Measurements from ENCODE around the gene APOM. TPM values are rescaled to one million over a fixed set of nuclear protein-coding genes. Genes with fewer than 3 reads are reported as not detected.
A peak's percentile ranks its signal among the peaks of the same experiment; 100 is the strongest.

APOM gene
- total RNA-seq, 1 experiment from 2014 or later: 2.6 TPM

GRCh38 chr6:31632279-31632946 lies 23.3 kb upstream of the APOM start:
- CTCF ChIA-PET: no interaction called here
- H3K36me3 Mint-ChIP-seq (ENCODE audit: insufficient read depth, unreplicated experiment): peaks cover 100% of the 10 kb centered on the region
- no peak for DNase-seq
- no peaks in the 10 kb centered on the region for H3K27me3 Mint-ChIP-seq (ENCODE audit: unreplicated experiment)
- H3K9me3 Mint-ChIP-seq (ENCODE audit: low read depth, unreplicated experiment): no peaks in the 10 kb centered on the region
- TF ChIP-seq, protein P1, sequence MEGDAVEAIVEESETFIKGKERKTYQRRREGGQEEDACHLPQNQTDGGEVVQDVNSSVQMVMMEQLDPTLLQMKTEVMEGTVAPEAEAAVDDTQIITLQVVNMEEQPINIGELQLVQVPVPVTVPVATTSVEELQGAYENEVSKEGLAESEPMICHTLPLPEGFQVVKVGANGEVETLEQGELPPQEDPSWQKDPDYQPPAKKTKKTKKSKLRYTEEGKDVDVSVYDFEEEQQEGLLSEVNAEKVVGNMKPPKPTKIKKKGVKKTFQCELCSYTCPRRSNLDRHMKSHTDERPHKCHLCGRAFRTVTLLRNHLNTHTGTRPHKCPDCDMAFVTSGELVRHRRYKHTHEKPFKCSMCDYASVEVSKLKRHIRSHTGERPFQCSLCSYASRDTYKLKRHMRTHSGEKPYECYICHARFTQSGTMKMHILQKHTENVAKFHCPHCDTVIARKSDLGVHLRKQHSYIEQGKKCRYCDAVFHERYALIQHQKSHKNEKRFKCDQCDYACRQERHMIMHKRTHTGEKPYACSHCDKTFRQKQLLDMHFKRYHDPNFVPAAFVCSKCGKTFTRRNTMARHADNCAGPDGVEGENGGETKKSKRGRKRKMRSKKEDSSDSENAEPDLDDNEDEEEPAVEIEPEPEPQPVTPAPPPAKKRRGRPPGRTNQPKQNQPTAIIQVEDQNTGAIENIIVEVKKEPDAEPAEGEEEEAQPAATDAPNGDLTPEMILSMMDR (IDR thresholded peaks at IDR 0.05; ENCODE audit: unreplicated experiment): no peak
- intact Hi-C loops (cut with micrococcal nuclease; ENCODE audit: unreplicated experiment): no loop called here
- H3K4me1 Mint-ChIP-seq (ENCODE audit: low read depth, unreplicated experiment): peaks cover 6% of the 10 kb centered on the region
- H3K27ac Mint-ChIP-seq (ENCODE audit: unreplicated experiment): peak overlapping the region; percentile 45
- BruUV-seq (replicated peaks): no TSS peak
- no peak overlapping the region for H3K4me3 Mint-ChIP-seq (ENCODE audit: low read depth, unreplicated experiment)

- CTCF ChIA-PET: no interaction called here
- TF ChIP-seq, protein P1 (IDR thresholded peaks at IDR 0.05; ENCODE audit: unreplicated experiment): no peak
- intact Hi-C loops (cut with micrococcal nuclease; ENCODE audit: unreplicated experiment): no loop called here
- no TSS peak for BruUV-seq (replicated peaks)
- Mint-ChIP-seq H3K4me3 (ENCODE audit: low read depth, unreplicated experiment) (no peak overlapping the region), H3K27me3 (ENCODE audit: unreplicated experiment) (no peaks in the 10 kb centered on the region), H3K27ac (ENCODE audit: unreplicated experiment) (peak overlapping the region; percentile 45), H3K36me3 (ENCODE audit: insufficient read depth, unreplicated experiment) (peaks cover 100% of the 10 kb centered on the region), H3K4me1 (ENCODE audit: low read depth, unreplicated experiment) (no peaks in the 10 kb centered on the region), H3K9me3 (ENCODE audit: low read depth, unreplicated experiment) (no peaks in the 10 kb centered on the region)
- no peak for DNase-seq
Measured at GRCh38 chr6:31633447-31633846, 22.2 kb upstream of the APOM start.

DNA sequence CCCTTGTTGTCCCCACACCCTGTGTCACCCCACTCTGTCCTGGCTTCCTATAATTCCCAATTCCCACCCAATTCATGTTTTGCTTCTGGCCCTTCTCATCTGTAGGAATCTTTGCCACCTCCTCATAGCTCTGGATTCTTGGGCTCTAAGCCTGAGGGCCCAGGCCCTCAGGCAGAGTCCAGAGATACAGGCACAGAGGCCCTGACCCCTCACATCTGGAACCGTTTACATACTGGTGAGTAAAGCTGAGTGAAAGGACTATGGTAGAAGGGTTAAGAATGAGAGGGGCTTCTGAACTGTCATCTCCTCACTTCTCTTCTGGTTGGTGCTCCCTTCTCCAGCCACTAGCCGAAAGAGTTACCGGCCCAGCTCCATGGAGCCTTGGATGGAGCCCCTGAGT lies 21.6 kb upstream of the APOM start:
- Mint-ChIP-seq H3K4me1 (ENCODE audit: low read depth, unreplicated experiment) (no peaks in the 10 kb centered on the region), H3K9me3 (ENCODE audit: low read depth, unreplicated experiment) (no peaks in the 10 kb centered on the region), H3K27me3 (ENCODE audit: unreplicated experiment) (no peaks in the 10 kb centered on the region), H3K36me3 (ENCODE audit: insufficient read depth, unreplicated experiment) (peaks cover 100% of the 10 kb centered on the region), H3K4me3 (ENCODE audit: low read depth, unreplicated experiment) (no peak overlapping the region), H3K27ac (ENCODE audit: unreplicated experiment) (no peak overlapping the region)
- BruUV-seq (replicated peaks): no TSS peak
- intact Hi-C loops (cut with micrococcal nuclease; ENCODE audit: unreplicated experiment): no loop called here
- TF ChIP-seq, protein P1 (IDR thresholded peaks at IDR 0.05; ENCODE audit: unreplicated experiment): no peak
- DNase-seq: no peak
- CTCF ChIA-PET: interaction anchor here (0.5 to 0.6 kb wide), 2 partner anchors 14 to 20 kb away, joined by 5 to 6 read pairs; no protein-coding TSS in a partner anchor

DNA sequence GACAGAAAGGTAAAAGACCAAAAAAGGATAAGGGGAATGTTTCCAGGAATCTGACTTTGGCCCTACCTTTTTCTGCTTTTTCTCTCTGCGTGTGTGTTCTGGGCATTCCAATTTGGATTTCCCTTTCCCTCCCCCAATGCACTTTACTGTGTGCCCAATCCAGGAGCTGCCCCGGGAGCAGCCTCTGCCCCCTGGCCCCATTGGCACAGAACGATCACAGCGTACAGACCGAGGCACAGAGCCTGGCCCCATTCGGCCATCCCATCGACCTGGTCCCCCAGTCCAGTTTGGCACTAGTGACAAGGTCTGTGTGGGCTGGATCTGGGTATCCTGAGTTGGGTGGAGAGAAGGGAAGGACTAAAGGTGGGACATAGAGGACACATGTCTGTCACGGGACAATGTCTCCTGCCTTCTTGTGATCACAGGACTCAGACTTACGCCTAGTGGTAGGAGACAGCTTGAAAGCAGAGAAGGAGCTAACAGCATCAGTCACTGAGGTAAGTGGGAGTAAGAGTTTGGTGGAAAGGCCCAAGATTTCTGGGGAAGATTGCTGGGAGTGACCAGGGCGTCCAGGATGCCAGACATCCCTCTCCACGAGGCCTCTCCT lies 20.6 kb upstream of the APOM start:
- CTCF ChIA-PET: no interaction called here
- Mint-ChIP-seq H3K27ac (ENCODE audit: unreplicated experiment) (no peak overlapping the region), H3K4me3 (ENCODE audit: low read depth, unreplicated experiment) (no peak overlapping the region), H3K36me3 (ENCODE audit: insufficient read depth, unreplicated experiment) (peaks cover 100% of the 10 kb centered on the region), H3K27me3 (ENCODE audit: unreplicated experiment) (no peaks in the 10 kb centered on the region), H3K4me1 (ENCODE audit: low read depth, unreplicated experiment) (no peaks in the 10 kb centered on the region), H3K9me3 (ENCODE audit: low read depth, unreplicated experiment) (no peaks in the 10 kb centered on the region)
- intact Hi-C loops (cut with micrococcal nuclease; ENCODE audit: unreplicated experiment): no loop called here
- no peak for DNase-seq
- TF ChIP-seq, protein P1 (IDR thresholded peaks at IDR 0.05; ENCODE audit: unreplicated experiment): no peak
- no TSS peak for BruUV-seq (replicated peaks)

All from Calu3 (cell line).